ENCODE data around the gene PID1.

Gene PID1, protein sequence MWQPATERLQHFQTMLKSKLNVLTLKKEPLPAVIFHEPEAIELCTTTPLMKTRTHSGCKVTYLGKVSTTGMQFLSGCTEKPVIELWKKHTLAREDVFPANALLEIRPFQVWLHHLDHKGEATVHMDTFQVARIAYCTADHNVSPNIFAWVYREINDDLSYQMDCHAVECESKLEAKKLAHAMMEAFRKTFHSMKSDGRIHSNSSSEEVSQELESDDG

GRCh38 chr2:229270551-229271410, at the start of gene PID1:
Gene PID1 (minus strand): TSS chr2:229271287. CDS start chr2:229271043, 244 bp downstream.
- DNase-seq (ENCODE audit: low read depth in 2 of 3, low spot score in 2 of 3) = no peak

GRCh38 chr2:229319558-229319957, 48.5 kb upstream of the PID1 start:
- DNase-seq (ENCODE audit: low read depth in 2 of 3, low spot score in 2 of 3) = no peak

- DNase-seq (ENCODE audit: low read depth in 2 of 3, low spot score in 2 of 3) = no peak
Observed at GRCh38 chr2:229314117-229314516, 43.0 kb upstream of the PID1 start.

DNA sequence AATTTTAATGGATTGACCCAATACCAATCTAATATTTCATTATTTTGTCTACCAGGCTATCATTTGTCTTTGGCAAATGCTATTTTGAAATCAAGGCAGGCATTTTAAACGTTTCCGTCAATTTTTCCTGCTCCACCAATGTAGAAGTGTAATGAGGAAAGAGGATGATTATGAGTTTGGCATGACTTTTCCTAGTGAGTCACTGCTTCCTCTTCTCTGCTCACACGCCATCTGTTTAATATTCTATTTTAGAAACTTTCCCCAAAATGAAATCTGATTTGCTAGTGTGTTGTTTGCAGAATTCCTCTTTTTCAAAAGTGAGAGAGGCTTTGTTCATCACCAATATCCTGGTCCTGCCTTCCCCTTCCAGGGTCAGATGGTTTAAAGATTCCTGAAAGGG, 42.5 kb upstream of the PID1 start:
- DNase-seq (ENCODE audit: low read depth in 2 of 3, low spot score in 2 of 3) = no peak

DNA sequence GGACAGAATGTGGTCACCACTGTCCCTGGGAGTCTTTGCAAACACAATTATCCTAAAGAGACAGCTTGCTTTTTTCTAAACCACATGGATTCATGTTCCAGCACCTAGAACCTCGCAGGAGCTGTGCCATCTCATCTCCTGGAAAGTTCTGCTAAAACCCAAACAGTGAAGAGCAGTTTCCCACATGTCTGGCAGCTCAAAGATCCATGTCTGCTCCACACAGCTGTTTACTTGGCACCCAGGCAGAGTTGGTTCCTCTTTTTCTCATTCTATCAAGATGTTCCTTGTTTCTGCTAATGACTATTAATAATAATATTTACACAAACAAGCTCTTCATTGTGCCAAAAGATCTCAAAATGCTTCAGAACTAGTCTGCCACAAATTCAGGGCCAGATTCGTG, 30.1 kb upstream of the PID1 start:
- DNase-seq (ENCODE audit: low read depth in 2 of 3, low spot score in 2 of 3) = no peak

- no peak for DNase-seq (ENCODE audit: low read depth in 2 of 3, low spot score in 2 of 3)
Observed at GRCh38 chr2:229300790-229301189, 29.7 kb upstream of the PID1 start.

GRCh38 chr2:229300371-229300770, 29.3 kb upstream of the PID1 start:
- no peak for DNase-seq (ENCODE audit: low read depth in 2 of 3, low spot score in 2 of 3)

- no peak for DNase-seq (ENCODE audit: low read depth in 2 of 3, low spot score in 2 of 3)
Observed at GRCh38 chr2:229297247-229297646, 26.2 kb upstream of the PID1 start.

- DNase-seq (ENCODE audit: low read depth in 2 of 3, low spot score in 2 of 3) = no peak
Observed at GRCh38 chr2:229296536-229296935, 25.4 kb upstream of the PID1 start.

DNA sequence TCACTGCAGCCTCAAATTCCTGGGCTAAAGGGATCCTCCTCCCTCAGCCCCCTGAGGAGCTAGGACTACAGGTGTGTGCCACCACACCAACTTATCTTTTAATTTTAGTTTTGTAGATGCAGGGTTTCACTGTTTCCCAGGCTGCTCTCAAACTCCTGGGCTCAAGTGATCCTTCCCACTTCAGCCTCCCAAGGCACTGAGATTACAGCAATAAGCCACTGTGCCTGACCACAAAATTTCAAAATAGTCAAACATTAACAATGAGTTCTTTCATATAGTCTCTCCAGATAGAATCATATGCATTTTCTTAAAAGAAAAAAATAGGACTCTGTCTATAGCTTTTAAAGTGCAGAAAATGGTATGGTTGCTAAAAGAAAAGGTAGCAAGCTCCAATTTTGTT, 24.9 kb upstream of the PID1 start:
- DNase-seq (ENCODE audit: low read depth in 2 of 3, low spot score in 2 of 3) = no peak

DNA sequence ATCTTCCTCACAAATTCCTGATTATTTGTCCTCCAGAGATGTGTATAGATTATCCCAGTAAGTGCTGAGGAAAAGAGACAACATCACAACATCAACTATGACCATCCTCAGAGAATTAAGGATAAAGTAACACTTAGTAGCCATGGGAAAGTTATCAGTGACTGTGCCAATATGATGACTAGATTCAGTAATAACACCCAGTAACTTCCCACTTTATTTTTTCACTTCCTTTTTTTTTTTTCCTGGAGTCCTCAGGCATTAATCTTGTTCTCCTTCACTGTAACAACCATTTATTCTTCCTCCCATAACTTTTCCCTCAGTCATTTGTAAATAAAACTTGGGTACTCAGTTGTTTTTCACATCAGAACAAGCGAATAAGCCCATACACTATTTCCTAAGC, 16.7 kb upstream of the PID1 start:
- DNase-seq (ENCODE audit: low read depth in 2 of 3, low spot score in 2 of 3) = no peak

- DNase-seq (ENCODE audit: low read depth in 2 of 3, low spot score in 2 of 3) = no peak
Observed at GRCh38 chr2:229282758-229283546, 11.9 kb upstream of the PID1 start.

DNA sequence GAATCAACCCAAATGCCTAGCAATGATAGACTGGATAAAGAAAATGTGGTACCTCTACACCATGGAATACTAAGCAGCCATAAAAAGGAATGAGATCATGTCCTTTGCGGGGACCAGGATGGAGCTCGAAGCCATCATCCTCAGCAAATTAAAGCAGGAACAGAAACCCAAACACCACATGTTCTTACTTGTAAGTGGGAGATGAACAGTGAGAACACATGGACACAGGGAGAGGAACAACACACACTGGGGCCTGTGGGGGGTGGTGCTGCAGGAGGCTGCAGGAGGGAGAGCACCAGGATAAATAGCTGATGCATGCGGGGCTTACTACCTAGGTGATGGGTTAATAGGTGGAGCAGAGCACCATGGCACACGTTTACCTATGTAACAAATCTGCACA, 8.4 kb upstream of the PID1 start:
- no peak for DNase-seq (ENCODE audit: low read depth in 2 of 3, low spot score in 2 of 3)

- DNase-seq (ENCODE audit: low read depth in 2 of 3, low spot score in 2 of 3) = no peak
Observed at GRCh38 chr2:229275506-229275905, 4.4 kb upstream of the PID1 start.

GRCh38 chr2:229273723-229274338, 2.7 kb upstream of the PID1 start:
- DNase-seq (ENCODE audit: low read depth in 2 of 3, low spot score in 2 of 3) = no peak

DNA sequence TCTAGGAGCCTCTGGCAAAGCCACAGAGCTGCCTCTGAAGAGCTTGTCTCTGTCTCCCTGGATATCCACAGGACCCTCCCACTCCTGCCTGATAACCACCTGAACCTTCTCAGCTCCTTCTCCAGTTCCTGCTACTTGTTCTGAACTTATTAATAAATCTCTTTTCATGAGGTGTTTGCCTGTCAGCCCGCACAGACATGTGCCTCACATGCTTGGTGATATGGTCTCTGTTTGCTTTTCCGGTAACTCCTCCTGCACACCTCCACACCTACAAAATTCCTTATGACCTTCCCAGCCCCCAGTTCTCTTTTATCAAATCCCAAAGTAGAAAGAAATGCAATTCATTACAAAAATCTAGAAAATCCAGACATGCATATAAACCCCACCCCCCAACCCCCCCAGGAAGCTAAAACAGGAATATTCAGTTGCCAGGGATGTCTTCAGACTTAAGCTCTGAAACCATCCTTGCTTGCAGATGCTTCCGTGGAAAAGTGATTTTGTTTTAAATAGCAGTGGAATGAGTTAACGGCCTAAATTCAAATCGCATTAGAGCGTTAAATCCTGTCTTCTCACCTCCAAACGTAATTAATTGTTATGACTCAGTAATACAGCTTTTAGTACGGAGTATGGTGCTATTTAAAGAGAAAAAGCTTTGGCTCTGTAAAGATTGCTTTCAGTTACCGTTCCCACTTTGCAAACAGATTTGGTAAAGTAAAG, 2.1 kb upstream of the PID1 start:
- no peak for DNase-seq (ENCODE audit: low read depth in 2 of 3, low spot score in 2 of 3)

DNA sequence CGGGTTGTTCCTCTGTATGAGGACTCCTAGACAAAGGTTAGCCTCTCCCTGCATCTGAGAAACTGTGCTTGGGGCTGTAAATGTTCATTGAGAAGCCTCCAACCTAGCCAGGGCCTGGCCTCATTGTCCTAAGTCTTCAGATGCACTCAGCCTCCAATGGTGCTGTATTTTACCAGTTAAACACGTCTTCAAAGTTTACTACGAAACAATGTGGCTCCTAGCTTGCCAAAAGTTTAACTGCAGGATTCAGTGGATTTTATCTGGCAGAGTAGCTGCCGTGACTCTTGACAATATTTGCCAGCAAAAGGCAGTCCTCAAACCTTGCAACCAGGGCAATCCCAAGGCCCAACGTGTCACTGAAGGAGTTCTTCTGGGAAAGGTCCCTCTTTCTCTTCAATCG, 1.1 kb downstream of the PID1 start:
- DNase-seq (ENCODE audit: low read depth in 2 of 3, low spot score in 2 of 3) = no peak

DNA sequence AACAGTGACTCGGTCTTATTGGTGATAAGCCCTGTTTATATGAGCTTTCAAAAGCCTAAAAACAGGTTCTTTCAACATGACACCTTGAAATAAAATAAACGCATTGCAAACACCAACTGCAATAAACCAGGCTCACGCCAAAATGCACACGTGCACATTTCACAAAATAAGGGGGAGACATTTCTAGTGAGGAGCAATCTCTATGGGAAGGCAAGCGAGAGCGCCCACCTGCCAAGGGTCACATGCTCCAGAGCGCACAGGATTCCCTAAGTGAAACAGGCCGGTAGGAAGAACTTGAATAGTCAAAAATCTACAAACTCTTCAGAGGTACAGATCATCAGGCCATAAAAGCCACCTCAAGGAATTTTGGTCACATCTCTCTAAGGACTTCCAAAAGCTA, 1.9 kb downstream of the PID1 start:
- no peak for DNase-seq (ENCODE audit: low read depth in 2 of 3, low spot score in 2 of 3)

- no peak for DNase-seq (ENCODE audit: low read depth in 2 of 3, low spot score in 2 of 3)
Observed at GRCh38 chr2:229268626-229269025, 2.5 kb downstream of the PID1 start.

DNA sequence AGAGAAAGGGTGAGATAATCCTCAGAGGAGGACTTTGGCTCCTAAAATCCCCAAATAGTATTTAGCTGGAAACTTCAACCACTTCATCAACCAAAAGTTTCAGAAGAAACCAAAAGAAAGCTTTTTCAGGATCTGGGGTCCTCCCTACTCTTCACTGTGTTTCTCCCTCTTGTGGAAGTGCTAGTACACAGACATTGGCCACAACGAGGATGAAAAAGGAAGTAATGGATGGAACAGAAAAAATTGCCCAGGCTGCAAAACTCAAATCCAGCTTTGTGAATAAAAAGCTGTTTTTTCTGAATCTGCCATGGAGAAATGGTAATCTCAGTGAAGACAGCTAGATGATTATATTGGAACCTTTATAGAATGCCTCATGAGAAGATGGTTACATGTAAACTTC, 4.0 kb downstream of the PID1 start:
- no peak for DNase-seq (ENCODE audit: low read depth in 2 of 3, low spot score in 2 of 3)

DNA sequence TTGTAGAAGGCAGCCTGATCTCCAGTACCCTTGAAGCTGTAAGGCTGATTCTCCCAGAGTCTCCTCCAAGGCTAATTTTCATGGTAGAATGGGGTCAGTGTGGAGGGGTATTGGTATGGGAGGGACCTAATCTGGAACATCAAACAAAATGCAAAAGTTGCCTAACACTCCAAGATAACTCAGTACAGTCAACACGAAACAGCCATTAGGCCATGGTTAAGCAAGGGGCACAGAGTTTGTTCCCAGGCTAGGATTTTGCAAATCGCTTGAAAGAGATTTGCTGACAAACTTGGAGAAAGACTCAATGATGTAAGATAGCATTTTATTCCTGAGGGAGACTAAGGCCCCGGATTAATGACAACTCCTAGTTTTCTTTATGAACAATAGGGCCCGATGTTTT, 5.4 kb downstream of the PID1 start:
- no peak for DNase-seq (ENCODE audit: low read depth in 2 of 3, low spot score in 2 of 3)

Measured in activated CD8-positive, alpha-beta memory T cell treated with anti-CD3 and anti-CD28 coated beads for 48 hours (primary cell).